K562 (cell line): Measurements from ENCODE around the gene C4orf50. TPM values are rescaled to one million over a fixed set of nuclear protein-coding genes. Genes with fewer than 3 reads are reported as not detected.

Source experiments
- ATAC-seq: fragments of 200-7000 bp; cut with Tn5 transposase; 3 replicates; pipeline ENCODE4 v1.9.1; 2020; ENCODE audit warnings: moderate library complexity
- BruUV-seq: library from RNA; stranded (reverse); fragments of 400-500 nt; replicated peaks from 2 replicates; lab custom pipeline; 2021; lab: Mats Ljungman, UMichigan
- CTCF ChIA-PET: fragments of 300-600 bp; formaldehyde crosslinking; extraction: SDS; loops from one replicate; lab custom pipeline; 2021; ENCODE audit warnings: low intra/inter-chr PET ratio; lab: Yijun Ruan, JAX
- POLR2A ChIA-PET: fragments of 300-600, 350-650 bp; sonication (Branson Sonifier 250); formaldehyde crosslinking; extraction: SDS; loops from one replicate; lab custom pipeline; 2021; ENCODE audit warnings: antibody characterized with exemption, inconsistent platforms; lab: Yijun Ruan, JAX
- DNase-seq, 4 experiments: peaks; one replicate each; pipeline versions ENCODE4 v3.0.0 to v3.0.0-alpha.2; 2011 to 2018; ENCODE audit warnings: low spot score in 3 of 4, mixed read lengths in 3 of 4; ENCODE audit errors: extremely low read depth in 1 of 4
- FAIRE-seq: peaks from 2 replicates; lab custom pipeline; 2011; peaks lifted over from hg19 to GRCh38; lab: Jason Lieb, UNC
- H2AFZ ChIP-seq: 2 replicates; pipeline ENCODE4 v1.6.0; 2011; ENCODE audit warnings: low read depth, low read length, control low read depth, inconsistent platforms
- H3K27ac ChIP-seq: fragments of 200-600 bp; 3 replicates; pipeline ENCODE4 v1.8.0; 2011; ENCODE audit warnings: low read depth, mild to moderate bottlenecking, control low read depth, inconsistent platforms, low read length, moderate library complexity, mixed read lengths; ENCODE audit errors: extremely low read depth
- H3K27me3 ChIP-seq, 2 experiments: fragments of 300-600 bp in 1 of 2; 2 replicates in 1 of 2; 3 replicates in 1 of 2; pipeline versions ENCODE4 v1.6.0 to v1.8.0; 2011; ENCODE audit warnings: inconsistent platforms in 2 of 2, low read length in 2 of 2, mild to moderate bottlenecking in 1 of 2, mixed read lengths in 1 of 2, moderate library complexity in 1 of 2; ENCODE audit not compliant: control insufficient read depth in 2 of 2, insufficient read depth in 2 of 2
- H3K36me3 ChIP-seq: fragments of 300-600 bp; 3 replicates; pipeline ENCODE4 v1.8.0; 2011; ENCODE audit warnings: mild to moderate bottlenecking, low read length, inconsistent platforms; ENCODE audit not compliant: control insufficient read depth, insufficient read depth
- H3K4me1 ChIP-seq, 2 experiments: fragments of 200-600 bp in 1 of 2; replicated peaks in 1 of 2; 2 replicates in 1 of 2; 3 replicates in 1 of 2; pipeline versions ENCODE4 v1.5.1 to v1.8.0; 2011; ENCODE audit warnings: inconsistent platforms in 2 of 2, low read length in 2 of 2, mild to moderate bottlenecking in 1 of 2, mixed read lengths in 1 of 2, moderate library complexity in 1 of 2; ENCODE audit not compliant: control insufficient read depth in 2 of 2, insufficient read depth in 2 of 2
- H3K4me2 ChIP-seq: 2 replicates; pipeline ENCODE4 v1.6.1; 2011; ENCODE audit warnings: low read length, control low read depth, inconsistent platforms, mixed read lengths; ENCODE audit not compliant: insufficient read depth
- H3K4me3 ChIP-seq: fragments of 200-600 bp; sonication (generic), shearing (Covaris generic); 2 replicates; pipeline ENCODE4 v1.5.1; 2016; ENCODE audit warnings: control low read depth, inconsistent platforms
- H3K79me2 ChIP-seq: fragments of 200-600 bp; 3 replicates; pipeline ENCODE4 v1.8.0; 2011; ENCODE audit warnings: low read length, inconsistent platforms; ENCODE audit not compliant: control insufficient read depth, insufficient read depth
- H3K9ac ChIP-seq, 2 experiments: 2 replicates each; pipeline versions ENCODE4 v1.6.0 to v1.6.1; 2011; ENCODE audit warnings: low read depth in 2 of 2, low read length in 2 of 2, control low read depth in 1 of 2, inconsistent platforms in 1 of 2, mild to moderate bottlenecking in 1 of 2, mixed read lengths in 1 of 2; ENCODE audit not compliant: insufficient read depth in 1 of 2
- H3K9me1 ChIP-seq: one replicate; pipeline ENCODE4 v1.6.0; 2011; ENCODE audit warnings: inconsistent platforms, mild to moderate bottlenecking, low read length, moderate library complexity; ENCODE audit not compliant: control insufficient read depth, insufficient read depth
- H3K9me3 ChIP-seq: replicated peaks from 2 replicates; pipeline ENCODE4 v1.5.1; 2011; ENCODE audit warnings: low read depth, low read length, inconsistent platforms; ENCODE audit not compliant: control insufficient read depth, insufficient read depth
- H4K20me1 ChIP-seq: replicated peaks from 2 replicates; pipeline ENCODE4 v1.6.1; 2011; ENCODE audit warnings: low read length, inconsistent platforms, mixed read lengths; ENCODE audit not compliant: control insufficient read depth, insufficient read depth
- ATF2 ChIP-seq: sonication (generic); formaldehyde crosslinking; IDR thresholded peaks from 2 replicates; pipeline ENCODE4 v1.8.1; 2022; ENCODE audit warnings: missing genetic modification reagents
- NFIC ChIP-seq: fragments of 450-650 bp; IDR thresholded peaks from 2 replicates; pipeline ENCODE4 v1.6.1; 2017; ENCODE audit warnings: mild to moderate bottlenecking, inconsistent platforms
- PHF21A ChIP-seq: fragments of 450-650 bp; IDR thresholded peaks from 2 replicates; pipeline ENCODE4 v1.6.1; 2017; ENCODE audit warnings: low read depth, borderline replicate concordance
- RBM22 ChIP-seq: fragments of 200-400 bp; formaldehyde crosslinking; IDR thresholded peaks from 2 replicates; pipeline ENCODE4 v1.6.1; 2018; ENCODE audit warnings: low read length, low read depth; ENCODE audit not compliant: poor library complexity, severe bottlenecking
- RBM34 ChIP-seq: fragments of 200-400 bp; formaldehyde crosslinking; IDR thresholded peaks from 2 replicates; pipeline ENCODE4 v1.6.1; 2018; ENCODE audit warnings: low read length, borderline replicate concordance; ENCODE audit not compliant: insufficient read depth
- SRSF7 ChIP-seq: fragments of 200-400 bp; formaldehyde crosslinking; optimal IDR thresholded peaks from 2 replicates; pipeline ENCODE3; 2017; ENCODE audit warnings: mild to moderate bottlenecking, low read depth, low read length
- TEAD2 ChIP-seq: fragments of 450-650 bp; IDR thresholded peaks from 2 replicates; pipeline ENCODE4 v1.6.1; 2016; ENCODE audit warnings: missing genetic modification characterization, control low read depth, missing compliant biosample characterization
- ZNF197 ChIP-seq: fragments of 200-800 bp; sonication (Bioruptor generic); IDR thresholded peaks from 2 replicates; pipeline ENCODE4 v1.6.1; 2016; ENCODE audit warnings: low read depth, missing genetic modification characterization, missing compliant biosample characterization
- ZNF639 ChIP-seq, 2 experiments: fragments of 200-800 bp in 1 of 2; sonication (Bioruptor generic) in 1 of 2; sonication (generic) in 1 of 2; formaldehyde crosslinking in 1 of 2; IDR thresholded peaks in 1 of 2; conservative IDR thresholded peaks in 1 of 2; 2 replicates each; pipeline versions ENCODE4 v1.5.0 to v1.6.1; 2016 to 2020; ENCODE audit warnings: missing compliant biosample characterization in 1 of 2, missing genetic modification characterization in 1 of 2, missing genetic modification reagents in 1 of 2
- ZNF830 ChIP-seq: fragments of 250-450 bp; sonication (Bioruptor Pico); IDR thresholded peaks from 2 replicates; pipeline ENCODE4 v1.5.0; 2021; ENCODE audit warnings: mild to moderate bottlenecking
- WGBS: fragments of 100-300 bp; shearing (Covaris generic); methylation state at CpG from one replicate; pipeline ENCODE4 v1.1.6; 2016; ENCODE audit warnings: low coverage, mixed read lengths; ENCODE audit not compliant: insufficient coverage; ENCODE audit errors: missing lambda C conversion rate; 5-methylcytosine and 5-hydroxymethylcytosine counted together
- in situ Hi-C: fragments of 300-500 bp; cut with MboI; formaldehyde crosslinking; loops from 4 replicates; pipeline ENCODE4 v1.15.0; 2018; ENCODE audit warnings: inconsistent platforms, mixed read lengths
- intact Hi-C: fragments of 100-400 bp; cut with micrococcal nuclease; formaldehyde crosslinking; loops from 2 replicates; pipeline ENCODE4 v1.14.2; 2022
- polyA plus RNA-seq, 8 experiments: library from polyadenylated mRNA; depleted of rRNA in 4 of 8; stranded (reverse) in 5 of 8; unstranded in 3 of 8; fragments of >200 nt; fragmentation: Nextera tagmentation in 2 of 8; fragmentation: Illumina TruSeq in 1 of 8; extraction: Ambion mirVana in 2 of 8; extraction: Trizol in 1 of 8; gene quantifications; 2 replicates each; pipeline versions ENCODE4 v1.2.1 to v1.2.3, GENCODE V29; 2011 to 2014; ENCODE audit warnings: inconsistent platforms in 1 of 8, missing spikeins in 1 of 8
- total RNA-seq, 7 experiments: library from RNA; depleted of rRNA in 6 of 7; stranded (reverse); fragments of >200 nt in 6 of 7; fragmentation: Illumina TruSeq in 2 of 7; extraction: Trizol in 2 of 7; gene quantifications; 2 replicates each; pipeline versions ENCODE4 v1.2.1 to v1.2.3, GENCODE V29; 2011 to 2021; ENCODE audit warnings: low replicate concordance in 1 of 7

The C4orf50 gene
- total and polyA plus RNA-seq, 9 of the 15 experiments (the other 6 are each of a cell fraction or from before 2014, with no cell fraction given): not detected

- TF ChIP-seq ZNF639 (CRISPR knock-in tag; conservative IDR thresholded peaks at IDR 0.05 in 1 of 2, IDR thresholded peaks at IDR 0.05 in 1 of 2) (no peak), SRSF7 (no peak), RBM22 (no peak), ZNF830 (CRISPR knock-in tag) (no peak), ATF2 (CRISPR knock-in tag) (no peak)
Observed at GRCh38 chr4:5924461-5925125, 93.6 kb downstream of the C4orf50 start (continued).

- BruUV-seq: no TSS peak
- intact Hi-C loops: no loop called here
Observed at GRCh38 chr4:5923376-5923775, 94.9 kb downstream of the C4orf50 start.

More at GRCh38 chr4:5923376-5923775, 94.9 kb downstream of the C4orf50 start:
- DNase-seq (no peak), ATAC-seq (no peak), FAIRE-seq (no peak)
- H3K4me3 ChIP-seq: no peak overlapping the region
- H3K27me3 ChIP-seq: peaks cover 0 to 22% of the 10 kb centered on the region in 2 experiments; a peak in 2 of 5 replicates
- WGBS: 0% methylated on average over 5 of the region's 6 CpGs
- H3K4me1 ChIP-seq: no peaks in the 10 kb centered on the region
- no peaks in the 10 kb centered on the region for H3K36me3 ChIP-seq
- no peak overlapping the region for H3K9ac ChIP-seq
- H3K27ac ChIP-seq: no peak overlapping the region
- no peak overlapping the region for H2AFZ ChIP-seq
- H3K79me2 ChIP-seq: no peaks in the 10 kb centered on the region
- POLR2A ChIA-PET: no interaction called here
- in situ Hi-C loops: no loop called here
- no peaks in the 10 kb centered on the region for H3K9me1 ChIP-seq
- CTCF ChIA-PET: no interaction called here
- no peaks in the 10 kb centered on the region for H3K9me3 ChIP-seq
- TF ChIP-seq NFIC: 0 out of 2 replicates have a peak, but pooled peaks have one; percentile 12
- no peak for TF ChIP-seq ZNF197 (CRISPR knock-in tag)
- no peak for TF ChIP-seq RBM34
- no peak for TF ChIP-seq PHF21A
- TF ChIP-seq TEAD2: no peak
- no peaks in the 10 kb centered on the region for H4K20me1 ChIP-seq
- H3K4me2 ChIP-seq: no peak overlapping the region
